Measurements from ENCODE around the gene STRADB.
"Not testable (repeated sequence)": the region's sequence is repeated elsewhere in the genome, so short reads cannot be mapped to it uniquely, and the experiment has no call there.

Gene STRADB

GRCh38 chr2:201432038-201432620 is 19.4 kb upstream of the STRADB start:
- no peak for DNase-seq

- no peak for DNase-seq
Measured at GRCh38 chr2:201432621-201433393, 18.7 kb upstream of the STRADB start.

- no peak for DNase-seq
Measured at GRCh38 chr2:201433394-201433995, 18.0 kb upstream of the STRADB start.

- no peak for DNase-seq
Measured at GRCh38 chr2:201436141-201436540, 15.4 kb upstream of the STRADB start.

GRCh38 chr2:201439336-201439922 is 12.1 kb upstream of the STRADB start:
- not testable (repeated sequence) for DNase-seq

- DNase-seq = no peak
Measured at GRCh38 chr2:201440182-201440581, 11.4 kb upstream of the STRADB start.

GRCh38 chr2:201441409-201441808 is 10.1 kb upstream of the STRADB start:
- no peak for DNase-seq

GRCh38 chr2:201444746-201445465 is 6.6 kb upstream of the STRADB start:
- DNase-seq = no peak

- DNase-seq = no peak
Measured at GRCh38 chr2:201447086-201447485, 4.5 kb upstream of the STRADB start.

- DNase-seq = no peak
Measured at GRCh38 chr2:201448061-201448460, 3.5 kb upstream of the STRADB start.

GRCh38 chr2:201448701-201449100 is 2.8 kb upstream of the STRADB start:
- DNase-seq = no peak

GRCh38 chr2:201450954-201451291 is 617 bp upstream of the STRADB start:
- DNase-seq = no peak

GRCh38 chr2:201452058-201452921 is 750 bp downstream of the STRADB start:
- DNase-seq = no peak

- no peak for DNase-seq
Measured at GRCh38 chr2:201452922-201453643, 1.5 kb downstream of the STRADB start.

GRCh38 chr2:201458381-201458780 is 6.8 kb downstream of the STRADB start:
- no peak for DNase-seq

- DNase-seq = no peak
Measured at GRCh38 chr2:201460532-201460931, 9.0 kb downstream of the STRADB start.

GRCh38 chr2:201464547-201464946 is 13.0 kb downstream of the STRADB start:
- DNase-seq = no peak

- DNase-seq = no peak
Measured at GRCh38 chr2:201465524-201465971, 14.0 kb downstream of the STRADB start.

GRCh38 chr2:201466050-201466675 is 14.6 kb downstream of the STRADB start:
- DNase-seq = no peak

GRCh38 chr2:201467666-201468065 is 16.1 kb downstream of the STRADB start:
- DNase-seq = no peak
